ENCODE data around the gene KIF21A. TPM values are rescaled to one million over a fixed set of nuclear protein-coding genes. Genes with fewer than 3 reads are reported as not detected.
A peak's percentile ranks its signal among the peaks of the same experiment; 100 is the strongest.

The KIF21A gene
- polyA plus RNA-seq, 1 experiment: 0.69 TPM

DNA sequence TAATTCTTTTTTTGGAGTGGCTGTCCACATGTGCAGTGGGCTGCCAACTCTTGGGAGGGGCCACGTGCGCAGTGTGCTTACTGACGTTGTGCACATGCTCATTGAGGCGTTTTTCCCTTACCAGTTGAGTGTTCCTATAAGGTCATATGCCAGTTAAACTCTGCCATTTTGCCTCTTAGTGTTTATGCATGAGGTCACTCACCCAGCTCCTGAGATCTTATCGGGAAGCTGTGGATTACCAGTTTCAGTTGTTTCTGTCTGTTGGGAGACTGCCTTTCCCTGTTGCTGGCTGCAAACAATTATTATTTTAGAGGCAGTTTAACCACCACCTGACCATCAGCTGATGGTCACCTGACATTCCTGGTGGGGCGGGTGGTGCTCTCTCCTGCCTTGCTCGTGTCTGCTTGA lies 16.1 kb upstream of the KIF21A start:
- ChIA-PET CTCF (no interaction called here), POLR2A (no interaction called here)
- H3K27me3 ChIP-seq (ENCODE audit: control insufficient read depth, insufficient read depth, low read length): no peaks in the 10 kb centered on the region
- no peak for DNase-seq (ENCODE audit: low read depth)
- TF ChIP-seq CTCF (IDR thresholded peaks at IDR 0.05; ENCODE audit: insufficient read depth, low read depth, low read length): no peak
- H3K36me3 ChIP-seq (ENCODE audit: control insufficient read depth, insufficient read depth, low read length): no peaks in the 10 kb centered on the region
- H3K4me3 ChIP-seq (ENCODE audit: low read depth, low read length): no peak overlapping the region

- TF ChIP-seq CTCF (IDR thresholded peaks at IDR 0.05; ENCODE audit: insufficient read depth, low read depth, low read length): no peak
- DNase-seq (ENCODE audit: low read depth): no peak
- Histone ChIP-seq H3K27me3 (ENCODE audit: control insufficient read depth, insufficient read depth, low read length) (no peaks in the 10 kb centered on the region), H3K36me3 (ENCODE audit: control insufficient read depth, insufficient read depth, low read length) (no peaks in the 10 kb centered on the region), H3K4me3 (ENCODE audit: low read depth, low read length) (no peak overlapping the region)
- ChIA-PET CTCF (interaction anchor here (1.3 to 1.4 kb wide), 2 partner anchors 9 to 10 kb away, joined by 3 read pairs; partner anchors contain the start of gene KIF21A), POLR2A (no interaction called here)
Observed at GRCh38 chr12:39451977-39452376, 9.1 kb upstream of the KIF21A start.

DNA sequence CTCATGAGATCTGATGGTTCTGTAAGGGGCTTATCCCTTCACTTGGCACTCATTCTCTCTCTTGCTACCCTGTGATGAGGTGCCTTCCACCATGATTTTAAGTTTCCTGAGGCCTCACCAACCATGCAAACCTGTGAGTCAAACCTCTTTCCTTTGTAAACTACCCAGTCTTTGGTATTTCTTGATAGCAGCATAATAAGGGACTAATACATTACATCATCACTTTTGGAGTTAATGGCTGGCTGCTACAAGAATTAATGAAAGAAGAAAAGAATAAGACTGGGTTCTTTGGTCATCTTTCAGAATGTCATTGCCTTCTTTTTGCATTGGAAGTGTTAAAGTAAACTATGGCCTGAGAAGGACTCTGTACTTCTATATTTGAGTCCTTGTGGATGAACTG lies 5.1 kb upstream of the KIF21A start:
- ChIA-PET POLR2A (no interaction called here), CTCF (interaction anchor here (0.7 kb wide), 1 partner anchor 676 kb away, joined by 3 read pairs; no protein-coding TSS in a partner anchor)
- H3K36me3 ChIP-seq (ENCODE audit: control insufficient read depth, insufficient read depth, low read length): no peaks in the 10 kb centered on the region
- no peak overlapping the region for H3K4me3 ChIP-seq (ENCODE audit: low read depth, low read length)
- no peak for DNase-seq (ENCODE audit: low read depth)
- TF ChIP-seq CTCF (IDR thresholded peaks at IDR 0.05; ENCODE audit: insufficient read depth, low read depth, low read length): no peak
- H3K27me3 ChIP-seq (ENCODE audit: control insufficient read depth, insufficient read depth, low read length): no peaks in the 10 kb centered on the region

DNA sequence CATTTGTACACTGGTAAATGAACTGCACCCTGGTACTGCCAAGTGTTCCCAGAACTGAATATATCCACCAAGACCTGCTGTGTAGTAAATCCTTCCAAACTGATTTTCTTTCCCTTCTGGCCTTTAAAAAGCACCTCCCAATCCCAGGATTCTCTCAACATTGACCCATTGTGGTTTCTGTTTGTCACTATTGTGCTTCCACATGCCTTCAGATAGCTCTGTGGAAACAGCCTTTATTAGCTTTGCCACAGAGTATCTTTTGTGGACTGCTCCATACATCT lies 949 bp upstream of the KIF21A start:
- CTCF ChIA-PET: interaction anchor here (1.4 to 2.0 kb wide), 3 partner anchors 8 to 17 kb away, joined by 3 to 4 read pairs (median 3); no protein-coding TSS in a partner anchor

GRCh38 chr12:39442831-39443080 lies 164 bp downstream of the KIF21A start:
- ChIA-PET CTCF (interaction anchor here (0.7 to 2.0 kb wide), 4 partner anchors 9 to 40 kb away, joined by 3 to 4 read pairs (median 3); no protein-coding TSS in a partner anchor), POLR2A (no interaction called here)
- no peak for TF ChIP-seq CTCF (IDR thresholded peaks at IDR 0.05; ENCODE audit: insufficient read depth, low read depth, low read length)
- no peaks in the 10 kb centered on the region for H3K36me3 ChIP-seq (ENCODE audit: control insufficient read depth, insufficient read depth, low read length)
- H3K27me3 ChIP-seq (ENCODE audit: control insufficient read depth, insufficient read depth, low read length): no peaks in the 10 kb centered on the region
- DNase-seq (ENCODE audit: low read depth): no peak
- H3K4me3 ChIP-seq (ENCODE audit: low read depth, low read length): peak overlapping the region; percentile 68

More for the DNA sequence above, 949 bp upstream of the KIF21A start:
- TF ChIP-seq CTCF (IDR thresholded peaks at IDR 0.05; ENCODE audit: insufficient read depth, low read depth, low read length): no peak
- no peaks in the 10 kb centered on the region for H3K27me3 ChIP-seq (ENCODE audit: control insufficient read depth, insufficient read depth, low read length)
- peak overlapping the region; percentile 68 for H3K4me3 ChIP-seq (ENCODE audit: low read depth, low read length)
- POLR2A ChIA-PET: no interaction called here
- DNase-seq (ENCODE audit: low read depth): no peak
- no peaks in the 10 kb centered on the region for H3K36me3 ChIP-seq (ENCODE audit: control insufficient read depth, insufficient read depth, low read length)
